ENCODE measurements around the gene PLXDC2.
A peak's percentile ranks its signal among the peaks of the same experiment; 100 is the strongest.
"Not testable (repeated sequence)": the region's sequence is repeated elsewhere in the genome, so short reads cannot be mapped to it uniquely, and the experiment has no call there.

Gene PLXDC2

DNA sequence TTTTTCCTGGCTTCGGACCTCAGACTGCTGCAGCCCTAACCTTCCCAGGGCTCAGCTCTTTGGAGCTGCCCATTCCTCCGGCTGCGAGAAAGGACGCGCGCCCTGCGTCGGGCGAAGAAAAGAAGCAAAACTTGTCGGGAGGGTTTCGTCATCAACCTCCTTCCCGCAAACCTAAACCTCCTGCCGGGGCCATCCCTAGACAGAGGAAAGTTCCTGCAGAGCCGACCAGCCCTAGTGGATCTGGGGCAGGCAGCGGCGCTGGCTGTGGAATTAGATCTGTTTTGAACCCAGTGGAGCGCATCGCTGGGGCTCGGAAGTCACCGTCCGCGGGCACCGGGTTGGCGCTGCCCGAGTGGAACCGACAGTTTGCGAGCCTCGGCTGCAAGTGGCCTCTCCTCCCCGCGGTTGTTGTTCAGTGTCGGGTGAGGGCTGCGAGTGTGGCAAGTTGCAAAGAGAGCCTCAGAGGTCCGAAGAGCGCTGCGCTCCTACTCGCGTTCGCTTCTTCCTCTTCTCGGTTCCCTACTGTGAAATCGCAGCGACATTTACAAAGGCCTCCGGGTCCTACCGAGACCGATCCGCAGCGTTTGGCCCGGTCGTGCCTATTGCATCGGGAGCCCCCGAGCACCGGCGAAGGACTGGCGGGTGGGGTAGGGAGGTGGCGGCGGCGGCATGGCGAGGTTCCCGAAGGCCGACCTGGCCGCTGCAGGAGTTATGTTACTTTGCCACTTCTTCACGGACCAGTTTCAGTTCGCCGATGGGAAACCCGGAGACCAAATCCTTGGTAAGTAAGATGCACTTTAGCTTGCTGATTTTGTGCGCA lies at the start of gene PLXDC2:
Gene PLXDC2, plus strand, starts transcription at position 22 of the 820 bp plus-strand sequence.
- no peak for DNase-seq (ENCODE audit: low read depth in 2 of 2)

DNA sequence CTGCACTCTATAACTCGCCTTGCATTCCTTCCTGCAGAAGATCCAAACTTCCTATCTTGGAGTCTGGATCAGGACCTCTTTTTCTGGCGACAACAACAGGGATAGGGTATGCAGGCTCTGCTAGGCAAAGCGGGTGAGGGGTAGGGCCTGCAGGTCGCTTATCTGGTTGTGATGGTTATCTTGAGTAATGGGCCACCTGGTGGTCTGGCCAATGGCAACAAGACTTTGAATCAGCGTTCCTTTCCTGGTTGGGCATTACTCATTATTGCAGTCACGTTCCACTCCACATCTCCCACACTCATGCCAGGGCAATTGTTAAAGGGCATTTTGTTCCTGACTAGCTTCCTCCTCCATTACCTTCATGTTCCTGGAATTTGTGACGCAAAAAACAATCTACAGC lies 48.4 kb upstream of the PLXDC2 start:
- no peak for DNase-seq (ENCODE audit: low read depth in 2 of 2)

DNA sequence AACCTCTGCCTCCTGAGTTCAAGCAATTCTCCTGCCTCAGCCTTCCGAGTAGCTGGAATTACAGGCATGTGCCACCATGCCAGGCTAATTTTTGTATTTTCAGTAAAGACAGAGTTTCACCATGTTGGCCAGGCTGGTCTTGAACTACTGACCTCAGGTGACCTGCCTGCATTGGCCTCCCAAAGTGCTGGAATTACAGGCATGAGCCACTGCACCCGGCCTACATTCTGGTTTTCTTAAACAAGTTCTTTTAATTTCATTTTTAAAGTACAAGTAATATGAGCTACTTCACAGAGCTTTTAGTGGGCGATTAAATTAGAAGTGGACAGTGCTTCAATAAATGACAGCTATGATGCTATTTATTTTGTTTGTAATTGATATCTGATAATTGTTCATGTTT lies 46.4 kb upstream of the PLXDC2 start:
- not testable (repeated sequence) for DNase-seq (ENCODE audit: low read depth in 2 of 2)

DNA sequence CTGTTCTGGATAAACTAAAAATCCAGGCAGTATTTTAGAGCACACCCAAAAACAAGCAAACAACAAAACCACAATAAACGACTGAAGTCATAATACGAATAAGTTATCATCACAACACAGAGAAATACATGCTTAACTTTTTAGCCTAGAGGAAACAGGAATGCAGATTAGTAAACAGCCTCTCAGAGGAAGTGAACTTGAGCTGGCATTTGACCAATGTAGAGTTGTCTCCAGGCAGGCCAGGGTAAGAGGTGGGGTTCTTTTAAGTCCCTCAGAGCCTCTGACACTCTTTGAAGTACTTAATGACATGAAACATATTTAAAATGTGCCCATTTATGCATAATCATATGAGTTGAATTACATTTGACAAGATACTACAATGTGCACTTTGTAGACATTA lies 43.3 kb upstream of the PLXDC2 start:
- DNase-seq (ENCODE audit: low read depth in 2 of 2) = no peak

DNA sequence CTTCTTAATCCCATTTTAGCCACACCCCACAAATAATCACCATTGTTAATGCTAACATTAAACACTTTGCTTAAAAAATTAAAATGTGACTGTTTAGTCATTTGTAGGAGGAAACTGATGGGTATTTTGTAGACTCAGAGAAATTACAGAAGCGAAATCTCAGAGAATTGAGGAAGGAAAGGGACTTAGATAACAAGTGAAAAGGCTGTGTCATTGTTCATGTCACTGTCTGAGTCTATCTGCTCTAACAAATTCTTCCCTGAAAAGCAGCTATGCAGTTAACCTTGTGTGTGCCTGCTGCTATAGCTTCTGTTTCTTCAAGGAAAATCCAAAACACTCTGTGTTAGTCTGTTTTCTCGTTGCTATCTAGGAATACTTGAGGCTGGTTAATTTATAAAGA lies 40.9 kb upstream of the PLXDC2 start:
- DNase-seq (ENCODE audit: low read depth in 2 of 2) = no peak

DNA sequence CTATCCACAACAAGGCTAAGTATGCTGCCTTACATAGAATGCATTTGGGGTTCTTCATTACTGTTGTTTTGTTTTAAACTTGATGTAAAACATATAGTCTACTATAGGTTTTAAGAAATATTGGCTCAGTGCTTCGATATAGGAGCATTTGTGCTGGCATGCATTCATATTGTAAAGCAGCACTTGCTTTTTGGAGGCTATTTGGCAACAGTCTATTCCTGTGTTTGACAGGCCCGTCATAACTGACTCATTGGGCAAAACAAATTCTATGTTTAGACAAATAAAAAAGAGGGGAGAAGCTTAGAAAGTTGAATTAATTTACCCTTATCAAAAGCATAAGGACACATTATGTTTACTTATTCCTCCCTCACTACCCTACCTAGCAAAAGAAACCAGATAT lies 38.4 kb upstream of the PLXDC2 start:
- DNase-seq (ENCODE audit: low read depth in 2 of 2) = no peak

DNA sequence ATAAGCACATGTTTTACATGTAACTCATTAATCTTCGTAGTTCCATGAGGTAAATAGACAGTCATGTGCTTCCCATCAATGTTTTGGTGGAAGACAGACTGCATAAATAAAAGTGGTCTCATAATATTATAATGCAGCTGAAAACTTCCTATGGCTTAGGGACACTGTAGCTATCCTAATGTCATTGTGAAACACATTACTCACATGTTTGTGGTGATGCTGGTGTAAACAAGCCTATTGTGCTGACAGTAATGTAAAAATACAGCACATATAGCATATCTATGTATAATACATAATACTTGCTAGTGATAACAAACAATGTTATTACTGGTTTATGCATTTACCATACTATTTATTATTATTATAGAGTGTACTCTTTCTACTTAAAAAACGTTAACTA lies 37.2 kb upstream of the PLXDC2 start:
- no peak for DNase-seq (ENCODE audit: low read depth in 2 of 2)

DNA sequence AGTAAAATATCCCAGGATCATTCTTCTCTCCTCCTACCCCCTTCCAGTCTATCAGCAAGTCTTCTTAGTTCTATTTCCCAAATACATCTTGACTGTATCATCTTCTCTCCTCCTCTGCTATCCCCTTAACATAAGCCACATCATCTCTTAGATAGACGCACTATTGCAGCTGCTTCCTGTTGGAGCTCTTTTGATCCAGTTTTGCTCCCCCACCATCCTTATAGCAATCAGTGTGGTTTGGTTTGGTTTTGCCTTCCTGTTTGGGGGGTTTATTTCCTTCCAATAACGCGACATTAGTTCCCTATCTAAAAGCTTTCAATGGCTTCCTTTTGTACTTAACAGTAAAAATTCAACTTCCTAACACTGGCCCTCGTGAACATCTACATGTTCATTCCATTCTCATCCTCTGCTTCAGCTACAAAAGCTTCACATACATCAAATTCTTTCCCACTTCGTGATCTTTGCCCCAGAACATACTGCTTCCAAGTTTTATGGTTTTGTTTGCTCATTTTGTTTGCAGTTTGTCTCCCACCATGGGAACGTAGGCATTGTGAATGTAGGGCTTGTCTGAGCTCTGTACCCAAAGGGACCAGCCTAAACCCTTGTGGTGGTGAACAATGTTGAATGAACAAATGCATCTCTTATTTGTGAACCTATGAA lies 33.7 kb upstream of the PLXDC2 start:
- DNase-seq (ENCODE audit: low read depth in 2 of 2) = no peak

DNA sequence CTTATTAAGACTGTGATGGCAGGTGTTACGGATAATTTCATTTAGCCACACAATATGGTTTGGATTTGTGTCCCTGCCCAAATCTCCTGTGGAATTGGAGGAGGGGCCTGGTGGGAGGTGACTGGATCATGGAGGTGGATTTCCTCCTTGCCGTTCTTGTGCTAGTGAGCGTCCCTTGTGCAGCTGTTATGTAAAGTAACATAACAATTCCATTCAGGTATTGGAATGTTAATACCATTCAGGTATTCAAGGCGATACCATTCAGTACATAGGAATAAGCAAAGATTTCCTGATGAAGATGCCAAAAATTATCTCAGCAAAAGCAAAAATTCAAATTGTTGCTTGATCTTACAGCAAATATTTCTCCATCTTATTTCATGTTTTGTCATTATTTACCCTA lies 32.5 kb upstream of the PLXDC2 start:
- no peak for DNase-seq (ENCODE audit: low read depth in 2 of 2)

DNA sequence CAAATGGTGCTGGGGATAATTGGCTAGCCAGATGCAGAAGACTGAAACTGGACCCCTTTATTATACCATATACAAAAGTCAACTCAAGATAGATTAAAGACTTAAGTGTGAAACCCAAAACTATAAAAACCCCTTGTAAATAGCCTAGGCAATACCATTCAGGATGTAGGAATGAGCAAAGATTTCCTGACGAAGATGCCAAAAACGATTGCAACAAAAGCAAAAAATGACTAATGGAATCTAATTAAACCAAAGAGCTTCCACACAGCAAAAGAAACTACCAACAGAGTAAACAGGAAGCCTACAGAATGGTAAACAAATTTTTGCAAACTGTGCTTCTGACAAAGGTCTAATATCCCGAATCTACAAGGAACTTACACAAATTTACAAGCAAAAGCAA lies 30.9 kb upstream of the PLXDC2 start:
- DNase-seq (ENCODE audit: low read depth in 2 of 2) = no peak

DNA sequence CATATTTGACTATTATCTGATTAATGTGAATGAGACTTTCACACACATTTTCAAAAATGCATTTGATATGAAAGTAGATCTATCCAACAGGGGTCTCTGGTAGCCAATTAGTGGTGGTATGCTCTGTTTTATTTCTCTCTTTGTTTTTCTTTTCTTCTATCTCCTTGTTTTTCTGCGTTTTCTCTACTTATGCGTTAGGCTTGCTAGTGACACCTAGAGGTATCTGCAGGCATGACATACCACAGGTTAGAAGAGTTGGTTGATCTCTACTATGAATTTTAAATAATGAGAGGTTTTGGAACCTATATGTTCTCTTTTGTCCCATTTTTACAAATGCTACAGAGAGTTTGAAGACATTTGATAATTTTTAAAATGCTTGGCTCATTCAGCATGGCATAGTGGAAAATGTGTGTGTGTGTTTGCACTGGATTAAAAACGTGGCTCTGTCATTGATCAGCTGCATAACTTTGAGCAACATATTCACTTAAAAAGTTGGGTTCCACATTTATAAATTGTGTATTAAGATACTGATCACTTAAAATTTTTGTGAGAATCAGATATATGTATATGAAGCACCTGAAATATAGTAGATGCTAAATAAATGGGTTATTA lies 28.1 kb upstream of the PLXDC2 start:
- DNase-seq (ENCODE audit: low read depth in 2 of 2) = peak; percentile 11 to 19

DNA sequence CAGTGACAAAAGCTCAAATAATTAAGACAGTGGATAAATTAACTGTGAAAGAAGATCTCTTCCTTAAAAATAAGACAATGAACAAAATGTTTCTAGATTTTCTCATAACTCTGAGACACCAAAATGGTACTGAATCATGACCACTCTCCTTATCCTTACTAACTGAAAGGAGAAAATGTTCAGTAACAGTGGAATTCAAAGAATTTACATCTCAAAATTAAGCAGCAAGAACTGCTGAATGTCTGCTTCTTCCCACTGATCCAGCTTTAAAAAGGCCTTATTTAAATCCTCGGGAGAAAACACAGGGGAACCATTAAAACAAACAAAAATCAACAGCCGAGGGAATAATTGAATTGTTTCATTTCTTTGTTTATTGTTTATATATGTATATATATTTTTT lies 27.3 kb upstream of the PLXDC2 start:
- DNase-seq (ENCODE audit: low read depth in 2 of 2) = no peak

DNA sequence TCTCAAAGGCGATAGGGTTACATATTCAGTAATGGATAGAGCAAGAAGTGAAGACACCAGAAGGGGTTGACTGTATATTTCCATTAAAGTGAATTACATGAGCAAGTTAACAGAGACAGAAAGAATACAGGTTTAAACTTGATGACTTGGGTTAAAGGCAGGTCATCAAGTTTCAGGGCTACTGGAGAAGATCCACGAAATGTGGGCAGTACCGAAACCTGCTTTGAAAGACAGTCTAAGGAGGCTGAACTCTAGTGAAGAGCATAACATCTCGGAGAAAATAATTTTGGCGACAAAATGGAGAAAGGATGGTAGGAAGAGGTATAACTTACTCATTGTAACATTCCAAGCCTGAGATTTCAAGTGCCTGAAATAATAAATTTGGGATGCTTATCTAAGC lies 26.6 kb upstream of the PLXDC2 start:
- DNase-seq (ENCODE audit: low read depth in 2 of 2) = no peak

DNA sequence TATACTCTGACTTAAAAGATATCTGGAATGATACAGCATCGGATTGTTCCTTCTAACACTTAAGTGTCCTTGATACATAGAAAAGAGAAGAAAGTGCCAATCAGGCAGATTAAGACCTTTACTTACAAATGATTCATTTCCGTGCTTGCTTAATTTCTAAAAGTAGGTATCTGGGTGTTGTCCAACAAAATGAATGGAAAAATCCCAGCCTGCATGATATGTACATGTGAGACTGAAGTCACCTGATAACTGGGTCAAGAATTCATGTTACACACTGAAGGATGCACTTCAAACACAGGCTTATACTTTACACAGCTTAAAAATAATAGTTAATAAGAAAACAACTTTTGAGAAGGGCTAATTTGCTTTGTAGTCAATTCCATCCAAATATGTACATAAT lies 25.2 kb upstream of the PLXDC2 start:
- no peak for DNase-seq (ENCODE audit: low read depth in 2 of 2)

DNA sequence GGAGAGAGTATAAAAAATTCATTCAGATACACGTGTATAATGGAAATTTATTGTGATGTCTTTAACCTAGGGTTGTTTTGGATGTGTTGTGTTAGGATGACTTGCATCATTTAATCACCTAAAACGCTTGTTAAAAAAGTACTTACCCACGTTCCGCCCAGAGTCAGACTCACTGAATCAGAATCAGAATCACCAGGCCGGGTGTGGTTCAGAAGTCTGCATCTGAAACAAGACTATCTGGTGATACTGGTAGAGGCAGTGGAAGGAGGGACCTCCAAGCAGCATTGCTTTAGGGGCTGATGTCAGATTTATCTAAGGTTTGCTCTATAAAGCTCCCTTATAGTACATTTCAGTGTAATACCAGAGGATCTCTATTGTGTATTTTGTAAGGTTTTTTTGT lies 20.5 kb upstream of the PLXDC2 start:
- DNase-seq (ENCODE audit: low read depth in 2 of 2) = no peak

DNA sequence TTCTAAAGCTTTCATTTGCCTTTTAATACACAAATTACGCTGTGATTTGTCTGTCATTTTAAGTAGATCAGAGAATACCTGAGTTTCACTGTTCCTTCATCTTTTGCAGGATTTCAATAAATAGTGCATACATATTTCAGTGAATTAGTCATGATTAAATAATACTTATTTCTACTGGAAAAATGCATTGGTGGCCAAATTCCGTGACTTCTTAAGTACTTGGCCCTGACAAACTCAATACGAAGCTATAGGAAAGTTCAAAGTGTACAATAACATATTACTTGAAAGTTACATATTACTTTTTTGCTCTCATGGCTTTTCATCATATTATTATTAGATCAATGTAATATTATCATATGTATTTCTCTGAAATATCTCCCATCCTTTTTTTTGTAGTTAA lies 16.1 kb upstream of the PLXDC2 start:
- no peak for DNase-seq (ENCODE audit: low read depth in 2 of 2)

DNA sequence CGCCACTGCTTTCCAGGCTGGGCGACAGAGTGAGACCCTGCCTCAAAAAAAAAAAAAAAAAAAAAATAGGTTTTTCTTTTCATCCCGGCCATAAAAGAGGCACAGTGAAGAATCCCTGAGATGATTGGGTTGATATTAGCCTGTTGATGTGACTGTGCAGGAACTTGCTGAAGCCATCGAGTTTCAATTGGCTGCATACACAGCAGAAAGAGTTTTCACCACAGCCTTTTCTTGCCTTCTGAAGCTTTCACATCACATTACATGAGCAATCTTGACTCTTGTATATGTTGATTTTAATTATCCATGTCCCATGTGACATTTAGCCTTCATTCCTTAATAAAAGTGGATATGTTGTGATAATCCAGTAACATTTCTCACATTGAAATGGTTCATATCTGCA lies 14.9 kb upstream of the PLXDC2 start:
- DNase-seq (ENCODE audit: low read depth in 2 of 2) = no peak

DNA sequence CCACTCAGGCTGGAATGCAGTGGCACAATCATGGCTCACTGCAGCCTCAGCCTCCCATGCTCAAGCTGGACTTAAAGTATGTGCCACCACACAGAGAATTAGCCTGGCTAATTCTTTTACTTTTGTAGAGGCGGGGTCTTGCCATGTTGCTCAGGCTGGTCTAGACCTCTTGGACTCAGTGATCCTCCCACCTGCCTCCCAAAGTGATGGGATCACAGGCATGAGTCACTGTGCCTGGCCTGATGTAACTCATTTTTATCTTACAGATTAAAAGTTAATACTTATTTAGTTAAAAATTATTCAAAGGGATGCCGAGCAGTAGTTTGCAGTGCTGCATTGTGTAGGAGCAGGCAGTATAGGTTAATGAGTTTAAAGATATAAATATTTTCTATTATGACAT lies 12.6 kb upstream of the PLXDC2 start:
- DNase-seq (ENCODE audit: low read depth in 2 of 2) = no peak

DNA sequence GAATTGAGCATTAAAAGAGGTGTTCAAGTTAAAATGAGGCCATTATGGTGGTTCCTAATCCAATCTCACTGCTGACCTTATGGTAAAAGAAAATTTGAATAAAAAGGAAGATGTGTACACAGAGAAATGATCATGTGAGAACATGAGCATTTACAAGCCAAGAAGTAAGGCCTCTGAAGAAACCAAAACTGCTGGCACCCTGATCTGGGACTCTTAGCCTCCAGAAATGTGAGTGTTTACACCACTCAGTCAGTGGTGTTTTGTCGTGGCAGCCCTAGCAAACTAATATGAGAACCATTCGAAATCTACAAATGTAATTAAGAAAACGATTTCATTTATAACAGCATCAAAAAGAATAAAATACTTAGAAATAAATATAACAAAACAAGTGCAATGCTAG lies 6.8 kb upstream of the PLXDC2 start:
- no peak for DNase-seq (ENCODE audit: low read depth in 2 of 2)

DNA sequence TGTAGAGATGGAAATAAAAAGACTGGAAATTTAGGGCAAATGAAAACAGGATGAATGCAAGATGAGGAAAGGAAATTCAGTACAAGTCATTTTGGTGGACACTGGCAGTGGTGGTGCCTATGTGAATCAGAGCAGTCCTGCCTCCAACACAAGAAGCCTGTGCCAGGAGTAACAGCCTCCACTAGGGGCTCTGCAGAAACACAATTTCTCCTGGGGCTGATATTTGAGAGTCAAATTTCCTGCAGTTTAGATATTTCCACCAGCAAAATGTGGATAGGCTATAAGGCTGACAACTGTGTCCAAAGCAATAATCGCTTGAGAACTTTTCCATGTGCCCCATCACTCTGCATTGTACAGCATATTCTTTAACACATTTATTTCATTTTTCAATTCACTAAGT lies 4.7 kb upstream of the PLXDC2 start:
- no peak for DNase-seq (ENCODE audit: low read depth in 2 of 2)

DNA sequence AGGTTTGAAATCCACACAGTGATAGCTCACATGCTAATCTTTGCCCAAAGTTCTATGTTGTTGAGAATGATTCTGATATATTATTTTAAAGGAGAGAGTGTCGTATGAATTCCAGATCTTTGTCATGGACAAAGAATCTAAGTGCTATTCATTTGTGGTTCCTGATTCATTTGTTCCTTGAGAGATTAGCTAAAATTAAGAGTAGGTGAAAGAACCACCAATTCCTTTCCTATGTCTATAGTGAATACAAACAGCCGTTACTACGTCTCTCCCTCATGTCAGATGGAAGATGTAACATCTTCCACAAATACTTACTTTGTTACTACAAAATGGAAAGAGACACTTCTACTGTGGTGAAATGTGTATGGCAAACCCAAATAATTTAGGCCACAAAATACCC lies 3.3 kb upstream of the PLXDC2 start:
- no peak for DNase-seq (ENCODE audit: low read depth in 2 of 2)

DNA sequence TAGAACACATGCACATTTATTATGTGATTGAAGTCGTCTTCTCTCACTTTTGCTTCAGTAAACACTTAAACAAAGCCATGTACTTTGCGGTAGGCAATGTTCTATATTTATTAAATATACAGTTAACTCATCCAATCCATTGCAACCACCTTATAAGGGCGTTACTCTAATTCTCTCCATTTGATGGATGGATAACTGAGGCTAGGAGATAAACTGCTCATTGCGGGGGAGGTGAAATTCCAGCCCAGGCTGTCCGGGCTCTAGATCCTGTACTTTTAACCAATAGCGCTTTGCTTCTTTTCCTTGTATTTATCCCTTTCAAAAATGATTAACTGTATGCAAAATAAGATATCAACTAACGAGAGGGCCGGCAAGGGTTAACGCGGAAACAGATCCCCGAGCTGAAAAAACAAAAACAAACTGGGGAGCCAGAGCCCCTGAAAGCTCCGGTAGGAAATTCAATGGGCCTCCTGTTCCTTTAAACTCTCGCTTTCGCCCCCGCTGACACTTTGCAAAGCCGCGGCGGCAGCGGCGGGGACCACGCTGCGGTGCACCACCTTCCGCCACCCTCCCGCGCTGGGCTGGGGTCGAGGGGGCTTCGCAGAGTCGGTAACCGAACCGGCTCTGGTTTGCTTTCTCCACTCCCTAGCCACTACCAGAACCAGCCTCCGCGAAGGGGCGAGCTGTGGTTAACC lies 1.0 kb upstream of the PLXDC2 start:
- DNase-seq (ENCODE audit: low read depth in 2 of 2) = no peak

All from fibroblast of skin of left biceps (primary cell).